ENCODE measurements around the gene CNKSR1.

The CNKSR1 gene

DNA sequence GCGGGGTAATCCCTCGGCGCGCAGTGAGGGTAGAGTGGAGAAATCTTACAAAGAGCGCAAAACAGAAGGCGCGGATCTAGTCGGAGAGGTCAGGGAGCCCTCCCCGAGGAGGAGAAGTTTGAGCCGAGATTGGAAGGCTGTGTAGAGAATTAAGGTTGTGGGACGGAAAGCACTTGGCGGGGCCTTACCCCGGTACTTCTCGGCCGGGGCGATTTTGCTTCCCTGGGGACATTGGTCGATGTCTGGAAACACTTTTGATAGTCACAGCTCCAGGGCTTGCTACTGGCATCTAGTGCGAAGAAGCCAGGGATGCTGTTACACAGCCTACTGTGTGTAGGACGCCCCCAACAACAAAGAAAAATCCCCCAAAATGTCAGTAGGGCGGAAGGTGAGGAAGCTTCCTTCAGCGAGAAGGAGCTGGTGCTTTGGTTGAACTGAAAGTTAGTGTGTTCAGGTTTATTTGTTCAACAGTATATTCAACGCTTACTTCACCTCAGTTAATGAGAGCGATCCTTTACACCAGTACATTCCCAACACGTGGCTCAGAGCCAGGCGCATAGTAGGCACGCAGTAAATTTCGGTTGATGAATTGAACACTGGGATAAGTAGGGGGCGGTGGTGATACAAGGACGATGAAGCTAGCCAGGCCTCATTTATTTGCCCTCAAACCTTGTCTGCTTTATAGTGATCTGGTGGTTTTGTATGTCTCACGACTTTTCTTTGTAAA is 57.5 kb downstream of the CNKSR1 start:
- peak; percentile 34 for DNase-seq

DNA sequence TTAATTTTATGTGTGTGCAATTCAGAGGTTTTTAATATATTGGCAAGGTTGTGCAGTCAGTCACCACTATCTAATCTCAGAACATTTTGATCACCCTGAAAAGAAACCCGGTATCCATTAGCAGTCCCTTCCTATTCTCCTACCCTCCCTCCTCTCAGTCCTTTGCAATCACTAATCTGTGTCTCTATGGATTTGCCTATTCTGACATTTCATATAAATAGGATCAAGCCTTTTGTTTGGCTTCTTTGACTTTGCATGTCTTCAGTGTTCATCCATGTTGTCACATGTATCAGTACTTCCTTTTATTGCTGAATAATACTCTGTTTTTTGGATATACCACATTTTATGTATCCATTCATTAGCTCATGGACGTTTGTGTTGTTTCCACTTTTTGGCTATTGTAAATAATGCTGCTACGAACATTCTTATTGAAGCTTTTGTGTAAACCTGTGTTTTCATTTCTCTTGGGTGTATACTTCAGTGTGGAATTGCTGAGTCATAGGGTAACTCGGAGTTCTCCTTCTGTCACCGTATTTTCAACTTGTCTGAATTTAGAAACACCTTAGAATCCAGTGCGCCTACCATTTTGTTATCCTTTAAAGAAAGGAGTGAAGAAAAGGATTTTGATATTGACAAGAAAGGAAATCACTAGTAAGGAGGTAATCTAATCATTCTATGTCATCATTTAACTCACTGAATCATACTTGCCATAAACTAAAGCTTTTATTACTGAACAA is 60.1 kb downstream of the CNKSR1 start:
- no peak for DNase-seq

All from SHP77 treated with DMSO at 0.1 percent for 48 hours (cell line).